ENCODE data around the gene BRINP3.

BRINP3 gene

DNA sequence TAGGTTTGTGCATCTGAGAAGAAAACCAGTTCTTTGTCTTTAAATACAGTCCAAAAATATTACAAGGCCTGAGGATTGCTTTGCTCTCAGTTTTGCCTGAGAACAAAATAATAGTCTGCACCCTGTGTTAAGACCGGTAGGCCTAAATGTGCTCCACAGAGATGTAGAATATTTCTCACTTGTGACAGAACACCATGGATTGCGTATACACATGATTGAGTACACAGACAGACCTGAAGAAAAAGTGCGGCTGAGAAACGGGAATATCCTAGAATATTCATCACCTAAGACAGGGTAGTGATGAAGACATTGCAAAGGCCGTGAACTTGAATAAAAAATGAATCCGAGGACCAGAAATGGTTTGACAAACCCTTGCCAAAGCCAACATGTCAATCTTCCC lies 155.4 kb downstream of the BRINP3 start:
- no peak for DNase-seq (ENCODE audit: low read depth)

DNA sequence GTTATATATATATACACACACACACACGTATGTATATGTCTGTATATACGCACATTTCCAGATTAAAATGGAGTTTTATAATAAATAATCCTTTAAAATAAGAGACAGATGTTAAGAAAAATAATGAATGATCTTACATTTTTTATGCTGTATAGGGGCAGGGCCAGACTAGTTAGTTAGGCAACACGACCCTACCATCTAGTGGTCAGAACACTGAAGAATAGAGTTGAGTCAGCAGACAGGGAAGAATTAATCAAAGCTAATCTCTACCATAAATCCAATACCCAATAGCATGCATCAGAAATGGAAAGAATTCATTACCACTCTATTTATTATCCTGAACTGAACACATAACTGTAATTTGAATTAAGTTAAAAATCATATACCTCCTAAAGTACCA lies 156.7 kb downstream of the BRINP3 start:
- DNase-seq (ENCODE audit: low read depth), result no peak

DNA sequence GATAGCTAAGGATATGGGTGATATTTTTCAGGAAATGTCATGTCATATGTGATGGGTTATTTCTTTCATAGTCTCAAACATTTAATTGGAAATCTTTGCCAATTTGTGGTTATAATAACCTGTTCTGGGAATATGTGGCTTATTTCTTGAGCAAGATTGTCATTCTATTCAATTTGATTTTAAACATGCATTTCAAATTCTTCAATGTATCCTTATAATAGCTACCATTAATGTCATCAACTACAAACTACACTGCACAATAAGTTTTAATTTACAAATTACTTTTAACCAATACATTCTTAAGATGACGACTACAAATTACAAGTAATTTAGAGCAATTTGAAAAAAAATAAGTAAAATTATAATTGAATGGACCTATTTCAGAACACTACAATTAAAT lies 164.9 kb downstream of the BRINP3 start:
- no peak for DNase-seq (ENCODE audit: low read depth)

DNA sequence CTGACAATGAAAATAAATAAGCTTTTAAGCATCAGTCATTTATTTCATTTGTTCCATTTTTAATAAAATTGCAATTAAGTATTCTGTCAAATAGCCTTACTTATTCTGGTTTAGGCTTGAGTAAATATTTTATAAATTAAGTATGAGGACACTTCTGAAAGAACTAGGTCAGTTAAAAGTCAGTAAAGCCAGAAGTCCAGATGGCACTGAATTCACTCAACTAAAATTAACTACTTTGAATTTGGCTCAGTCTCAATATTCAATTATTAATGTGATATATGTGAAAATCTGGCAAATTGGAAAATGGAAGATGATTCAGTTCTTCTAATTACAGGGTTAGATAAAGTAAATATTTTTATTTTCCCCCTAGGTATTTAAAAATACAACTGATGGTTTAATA lies 174.2 kb downstream of the BRINP3 start:
- no peak for DNase-seq (ENCODE audit: low read depth)

DNA sequence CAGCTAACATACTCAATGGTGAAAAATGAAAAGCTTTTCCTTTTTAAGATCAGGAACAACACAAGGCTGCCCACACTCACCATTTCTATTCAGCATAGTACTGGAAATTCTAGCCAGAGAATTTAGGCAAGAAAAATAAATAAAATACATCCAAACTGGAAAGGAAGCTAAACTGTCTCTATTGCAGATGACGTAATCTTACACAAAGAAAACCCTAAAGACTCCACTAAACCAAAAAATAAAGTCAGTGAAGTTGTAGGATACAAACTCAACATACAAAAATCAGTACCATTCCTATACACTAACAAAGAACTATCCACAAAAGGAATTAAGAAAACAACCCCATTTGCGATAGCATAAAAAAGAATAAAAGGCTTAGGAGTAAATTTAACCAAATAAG lies 181.2 kb downstream of the BRINP3 start:
- DNase-seq (ENCODE audit: low read depth), result no peak

DNA sequence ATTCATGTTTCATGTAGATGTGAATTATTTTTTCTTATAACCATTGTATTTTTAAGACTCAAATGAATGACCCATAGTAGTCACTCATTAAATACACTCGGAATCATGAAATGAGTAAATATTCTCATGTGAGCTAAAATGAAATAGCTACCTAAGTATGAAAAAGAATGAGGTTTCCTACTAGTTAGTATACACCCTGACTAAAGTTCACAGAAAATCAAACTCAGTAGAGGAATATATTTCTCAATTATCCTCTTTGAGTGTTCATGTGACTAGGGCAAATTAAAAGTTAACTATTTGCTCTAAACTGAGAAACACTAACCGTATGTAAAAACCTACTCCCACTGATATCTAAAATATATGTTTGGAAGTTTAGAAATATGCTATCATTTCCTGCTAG lies 187.8 kb downstream of the BRINP3 start:
- no peak for DNase-seq (ENCODE audit: low read depth)

DNA sequence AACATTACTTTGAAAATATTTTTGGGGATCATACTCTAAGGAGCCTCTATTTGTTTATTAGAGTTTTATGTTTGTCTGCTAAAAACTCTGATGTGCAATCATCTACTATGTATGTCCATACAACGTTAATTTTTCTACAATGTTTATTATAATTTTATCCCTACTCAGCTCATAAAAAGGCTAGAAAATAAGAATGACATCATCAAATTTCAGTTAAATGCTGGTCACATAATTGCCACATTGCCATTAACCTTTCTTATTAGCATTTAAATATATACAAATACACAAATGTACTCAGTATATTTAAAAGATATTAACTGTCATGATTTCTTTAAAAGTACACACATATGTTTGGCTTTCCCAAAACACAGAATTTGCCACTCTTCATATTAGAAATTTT lies 191.6 kb downstream of the BRINP3 start:
- DNase-seq (ENCODE audit: low read depth), result no peak

DNA sequence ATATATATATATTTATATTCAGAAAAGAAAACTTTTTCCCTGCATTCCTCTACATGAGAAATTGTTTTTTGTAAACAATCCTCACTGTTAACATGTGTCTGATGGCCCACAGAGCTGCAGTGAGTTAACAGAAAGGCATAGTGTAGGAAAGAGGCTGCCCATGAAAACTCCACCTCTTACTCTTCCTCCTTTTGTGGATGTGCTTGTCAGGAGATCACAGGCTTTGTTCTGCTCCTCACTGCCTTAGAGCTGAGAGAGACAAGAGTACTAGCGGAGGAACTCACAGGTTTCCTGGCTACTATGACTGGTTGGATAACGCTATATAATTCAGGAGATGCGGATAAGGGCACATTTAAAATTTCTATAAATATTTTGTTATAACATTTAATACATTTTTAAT lies 200.6 kb downstream of the BRINP3 start:
- DNase-seq (ENCODE audit: low read depth), result no peak

DNA sequence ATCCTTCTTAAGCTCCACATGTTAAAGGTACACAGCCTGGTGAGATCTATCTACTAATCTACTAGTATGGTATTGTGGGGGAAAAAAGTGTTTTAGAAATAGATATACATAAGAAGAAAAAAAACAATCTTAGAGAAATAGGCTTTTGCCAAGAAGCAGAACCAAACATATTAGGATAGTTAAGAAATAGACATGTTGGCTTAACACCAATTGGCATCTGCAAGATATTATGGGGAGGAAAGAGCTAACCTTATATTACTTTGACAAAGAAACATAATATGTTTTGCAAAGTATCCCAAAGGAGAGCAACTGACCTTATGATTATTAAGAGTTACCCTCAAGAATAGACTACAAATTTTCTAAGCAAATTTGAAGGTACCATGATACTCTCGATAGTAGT lies 202.9 kb downstream of the BRINP3 start:
- no peak for DNase-seq (ENCODE audit: low read depth)

DNA sequence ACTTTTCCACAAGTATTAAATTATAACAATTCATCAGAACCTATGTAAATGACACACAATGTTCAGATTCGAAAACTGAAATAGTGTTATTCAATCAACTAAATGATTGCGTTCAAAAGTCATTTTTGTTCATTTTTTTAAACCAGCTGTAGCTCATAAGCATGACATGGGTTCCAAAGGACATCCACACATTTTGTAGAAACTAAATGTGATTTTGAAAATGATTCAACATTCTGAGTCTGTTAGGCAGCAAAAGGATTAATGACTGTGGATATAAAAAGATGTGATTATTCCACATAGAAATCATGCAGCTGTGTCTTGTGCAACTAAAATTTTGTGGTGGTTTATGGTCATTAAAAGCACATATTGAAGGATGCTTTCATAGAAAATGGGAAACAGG lies 204.5 kb downstream of the BRINP3 start:
- no peak for DNase-seq (ENCODE audit: low read depth)

DNA sequence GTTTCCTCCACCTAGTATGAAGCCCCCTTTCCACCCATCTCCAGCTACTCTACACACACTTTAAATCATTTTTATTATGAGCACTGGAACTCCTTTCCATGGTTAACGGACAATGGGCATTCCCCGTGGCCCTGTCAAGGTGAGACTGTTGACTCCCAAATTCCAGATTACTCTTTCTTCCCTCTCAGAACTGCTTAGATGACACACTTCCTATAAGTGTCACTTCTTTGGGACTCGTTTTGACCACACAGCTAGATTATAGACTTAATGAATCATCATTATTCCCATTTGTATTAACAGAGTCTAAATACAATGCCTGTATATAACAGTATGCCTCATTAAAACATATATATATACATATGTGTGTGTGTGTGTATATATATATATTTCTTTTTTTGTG lies 215.1 kb downstream of the BRINP3 start:
- DNase-seq (ENCODE audit: low read depth), result no peak

DNA sequence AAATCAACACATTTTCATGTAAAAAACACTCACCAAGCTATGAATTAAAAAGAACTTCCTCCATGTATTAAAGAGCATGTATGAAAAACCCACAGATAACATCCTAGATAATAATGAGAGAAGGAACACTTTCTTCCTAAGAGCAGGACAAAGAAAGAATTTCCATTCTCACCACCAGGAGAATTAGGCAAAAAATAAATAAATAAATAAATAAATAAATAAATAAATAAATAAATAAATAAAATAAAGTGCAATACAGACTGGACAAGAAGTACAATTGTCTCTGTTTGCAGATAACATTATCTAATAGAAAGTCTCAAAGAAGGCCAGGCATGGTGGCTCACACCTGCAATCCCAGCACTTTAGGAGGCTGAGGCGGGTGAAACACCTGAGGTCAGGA lies 218.2 kb downstream of the BRINP3 start:
- DNase-seq (ENCODE audit: low read depth), result no peak

DNA sequence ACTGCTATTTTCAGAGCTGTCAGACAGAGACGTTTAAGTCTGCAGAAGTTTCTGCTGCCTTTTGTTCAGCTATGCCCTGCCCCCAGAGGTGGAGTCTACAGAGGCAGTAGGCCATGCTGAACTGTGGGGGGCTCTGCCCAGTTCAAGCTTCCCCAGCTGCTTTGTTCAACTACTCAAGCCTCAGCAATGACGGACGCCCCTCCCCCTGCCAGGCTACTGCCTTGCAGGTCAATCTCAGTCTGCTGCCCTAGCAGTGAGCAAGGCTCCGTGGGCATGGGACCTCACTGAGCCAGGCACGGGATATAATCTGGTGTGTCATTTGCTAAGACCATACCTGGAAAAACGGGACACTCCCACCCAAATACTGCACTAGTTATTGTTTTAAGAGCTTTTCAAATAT lies 219.7 kb downstream of the BRINP3 start:
- DNase-seq (ENCODE audit: low read depth), result no peak

DNA sequence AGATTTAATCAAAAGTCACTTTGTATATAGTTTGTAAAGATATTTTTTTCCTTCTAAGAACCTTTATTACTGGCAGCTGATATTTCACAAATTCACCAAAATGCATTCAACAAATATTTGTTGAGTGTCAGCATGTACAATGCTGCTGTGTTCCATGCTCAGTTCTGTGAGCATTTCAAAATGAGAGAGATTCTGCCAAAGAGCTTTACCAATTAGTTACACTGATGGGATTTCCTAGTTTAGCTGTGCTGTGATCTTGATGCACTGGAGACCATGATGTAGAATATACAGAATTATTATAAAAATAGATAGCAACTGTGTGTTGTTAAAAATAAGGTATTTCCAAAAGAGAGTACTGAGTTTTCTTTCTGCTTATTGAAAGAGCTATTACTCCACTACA lies 225.6 kb downstream of the BRINP3 start:
- DNase-seq (ENCODE audit: low read depth), result no peak

DNA sequence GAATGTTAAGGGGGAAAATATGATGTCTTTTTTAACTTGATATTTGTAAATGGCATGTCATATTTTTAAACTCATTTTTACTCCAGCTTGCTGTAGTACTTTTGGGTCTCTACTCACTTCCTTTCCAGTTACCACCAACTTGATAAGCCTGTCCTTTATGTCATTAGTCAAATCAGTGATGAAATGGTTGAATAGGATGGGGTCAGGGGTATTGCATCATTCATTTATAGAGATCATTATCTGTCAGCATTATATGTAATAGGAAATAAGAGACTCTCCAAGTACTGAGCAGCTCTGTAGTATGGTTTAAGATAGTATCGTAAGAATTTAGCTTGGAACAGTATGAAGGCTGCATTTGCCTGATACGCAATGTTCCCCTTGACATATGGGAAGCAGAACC lies 227.3 kb downstream of the BRINP3 start:
- DNase-seq (ENCODE audit: low read depth), result no peak

DNA sequence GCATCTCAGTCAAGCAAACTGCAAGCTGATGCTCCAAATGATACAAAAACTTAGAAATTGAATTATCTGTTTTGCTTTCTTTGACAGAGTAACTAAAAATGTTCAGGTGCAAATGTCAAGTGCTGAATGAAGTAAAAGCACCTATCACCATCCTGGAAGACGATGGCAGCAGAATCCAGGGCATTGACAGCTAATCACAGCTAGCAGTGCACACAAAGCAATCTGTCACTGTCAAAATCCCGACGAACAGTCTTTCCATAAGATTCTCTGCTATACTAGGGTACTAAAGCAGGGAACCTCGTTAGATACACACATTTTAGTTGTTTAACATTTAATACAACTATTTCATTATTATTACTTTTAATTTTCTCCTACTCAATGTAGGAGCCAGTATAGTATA lies 233.3 kb downstream of the BRINP3 start:
- no peak for DNase-seq (ENCODE audit: low read depth)

DNA sequence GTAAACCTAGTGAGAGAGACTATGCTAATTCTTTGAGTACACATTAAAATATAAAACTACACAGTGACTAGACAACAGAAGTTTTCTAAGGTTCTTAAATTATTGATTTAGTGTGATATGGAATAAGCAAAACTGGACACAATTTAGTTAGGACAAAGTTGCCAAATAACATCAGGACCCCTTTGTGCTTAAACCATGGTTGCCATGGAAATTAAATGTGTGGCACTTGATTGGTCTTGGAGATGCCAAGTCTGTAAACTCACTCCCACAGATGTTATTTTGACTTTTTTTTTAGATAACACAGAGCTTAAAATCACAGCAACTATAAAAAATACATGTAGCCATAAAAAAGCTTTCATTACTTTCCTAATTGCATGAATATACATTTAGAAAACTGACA lies 234.6 kb downstream of the BRINP3 start:
- no peak for DNase-seq (ENCODE audit: low read depth)

DNA sequence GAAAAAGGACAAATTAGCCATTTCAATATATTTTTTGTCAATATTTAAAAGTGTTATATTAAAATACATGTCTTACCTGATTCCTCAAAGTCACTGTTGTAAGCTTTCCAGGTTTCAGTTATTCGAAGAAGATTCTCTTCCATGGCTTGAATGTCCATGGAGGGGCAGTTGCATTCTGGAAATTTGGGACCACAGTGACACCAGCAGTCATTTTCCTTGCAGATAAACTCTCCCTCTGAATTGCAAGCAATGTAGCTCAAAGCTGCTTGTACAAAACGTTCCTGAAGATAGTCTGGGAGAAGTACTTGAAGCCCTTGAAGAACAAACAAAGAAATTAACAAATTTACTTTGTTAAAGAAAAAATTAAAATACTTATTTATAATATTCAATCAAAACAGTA lies 251.7 kb downstream of the BRINP3 start:
- no peak for DNase-seq (ENCODE audit: low read depth)

DNA sequence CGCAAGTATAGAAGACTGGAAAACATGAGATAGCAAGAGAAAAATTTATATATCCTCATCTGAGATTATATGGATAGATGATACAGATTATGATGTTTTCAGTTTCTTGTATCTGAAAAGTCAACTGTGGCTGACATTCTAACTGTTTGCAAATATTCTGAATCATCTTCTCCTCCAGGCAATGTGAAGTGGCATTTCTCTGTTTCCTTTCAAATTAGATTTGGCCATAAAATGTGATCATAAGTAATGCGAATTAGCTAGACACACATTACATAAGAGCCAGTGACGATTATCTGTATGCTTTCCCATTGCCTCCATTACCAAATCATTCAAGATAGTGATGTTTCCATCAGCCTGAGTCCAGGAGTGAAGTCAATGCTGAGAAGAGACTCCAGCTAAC lies 265.2 kb downstream of the BRINP3 start:
- no peak for DNase-seq (ENCODE audit: low read depth)

DNA sequence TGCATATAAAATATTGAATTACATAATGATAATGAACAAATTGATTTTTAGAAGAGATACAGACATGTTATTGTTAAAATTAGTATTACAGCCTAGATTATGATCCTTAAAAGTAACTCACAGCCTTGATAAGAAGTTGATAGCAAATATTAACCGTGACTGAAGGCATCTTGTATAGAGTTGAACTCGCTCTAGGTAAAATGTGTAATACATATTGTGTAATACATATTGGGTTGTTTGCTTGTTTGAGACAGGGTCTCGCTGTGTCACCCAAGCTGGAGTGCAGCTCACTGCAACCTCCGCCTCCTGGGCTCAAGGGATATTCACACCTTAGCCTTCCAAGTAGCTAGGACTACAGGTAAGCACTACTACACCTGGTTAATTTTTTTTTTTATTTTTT lies 269.9 kb downstream of the BRINP3 start:
- no peak for DNase-seq (ENCODE audit: low read depth)

DNA sequence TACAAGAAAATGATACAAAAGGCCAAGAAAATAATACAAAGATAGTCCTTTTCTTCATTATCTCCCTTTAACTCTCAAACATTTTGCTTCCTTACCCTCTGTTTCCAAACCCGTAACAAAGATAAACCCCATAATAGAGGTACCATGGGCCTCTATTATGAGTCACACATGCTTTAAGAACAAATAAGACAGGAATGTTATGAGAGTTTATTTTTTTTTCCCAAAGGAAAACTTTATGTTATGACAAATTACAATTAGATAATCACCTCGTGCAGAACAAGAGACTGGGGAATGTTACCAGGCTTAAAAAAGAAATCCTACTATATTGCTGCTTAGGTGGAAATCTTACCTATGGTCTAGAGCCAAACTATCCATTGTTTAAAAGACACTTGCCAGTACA lies 272.0 kb downstream of the BRINP3 start:
- DNase-seq (ENCODE audit: low read depth), result no peak

DNA sequence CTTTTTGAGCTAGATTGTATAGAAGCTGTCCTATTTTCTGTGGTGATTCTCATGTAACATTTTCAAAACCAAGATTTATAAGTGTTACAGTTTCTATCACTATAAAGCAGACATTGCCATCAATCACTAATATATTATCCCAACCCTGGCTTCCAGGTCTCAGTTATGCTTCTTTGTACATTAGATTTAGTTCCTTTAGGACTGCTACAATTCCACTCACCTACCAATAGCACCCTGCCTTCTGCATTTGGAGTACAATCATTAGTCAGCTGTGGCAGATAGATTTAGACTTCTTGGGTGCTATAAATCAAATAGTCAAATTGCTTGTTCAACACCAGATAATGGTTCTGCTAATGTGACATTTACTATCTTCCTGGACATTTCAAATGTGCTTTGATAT lies 281.6 kb downstream of the BRINP3 start:
- DNase-seq (ENCODE audit: low read depth), result no peak

DNA sequence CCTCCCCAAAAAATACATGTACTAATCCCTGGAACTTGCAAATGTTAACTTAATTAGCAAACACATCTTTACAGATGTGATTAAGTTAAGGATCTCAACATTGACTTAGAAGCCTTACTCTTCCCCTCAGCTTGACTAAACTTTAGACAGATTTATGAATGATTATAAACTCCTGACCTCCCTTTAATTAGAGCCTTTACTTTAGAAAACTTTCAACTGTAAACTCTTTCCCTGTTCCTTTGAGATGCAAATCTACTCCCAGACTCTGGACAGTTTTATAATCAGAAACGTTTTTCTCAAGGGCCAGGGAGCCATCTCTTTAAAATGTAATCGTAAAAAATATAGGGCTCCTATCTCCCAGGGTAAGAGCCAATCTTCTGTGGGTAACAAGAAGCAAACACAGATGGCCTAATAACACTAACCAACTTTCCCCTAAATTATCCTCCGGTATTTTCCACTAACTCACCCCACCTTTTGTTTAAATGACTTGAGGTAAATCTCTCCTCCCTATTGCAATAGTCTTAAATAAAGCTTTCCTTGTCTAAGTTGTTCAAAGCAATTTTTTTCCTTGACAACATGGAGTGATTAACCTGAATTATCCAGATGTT lies 284.1 kb downstream of the BRINP3 start:
- DNase-seq (ENCODE audit: low read depth), result no peak

DNA sequence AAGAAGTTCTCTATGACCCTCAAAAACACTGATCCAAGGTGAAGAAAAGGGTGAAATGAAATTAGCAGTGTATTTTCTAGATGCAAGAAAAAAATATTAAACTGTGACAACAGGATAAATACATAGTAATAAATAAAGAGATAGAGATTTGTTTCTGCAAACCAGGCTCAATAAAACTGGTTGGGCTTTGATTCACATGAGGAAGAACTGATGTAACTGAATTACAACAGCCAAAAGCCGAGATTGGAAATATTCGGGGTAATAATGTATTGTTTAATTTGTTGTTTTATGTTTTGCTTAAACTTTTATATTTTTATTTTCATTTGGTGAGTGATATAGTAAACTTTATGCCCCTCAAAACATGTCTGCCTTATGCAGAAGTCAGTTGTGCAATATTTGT lies 285.0 kb downstream of the BRINP3 start:
- no peak for DNase-seq (ENCODE audit: low read depth)

DNA sequence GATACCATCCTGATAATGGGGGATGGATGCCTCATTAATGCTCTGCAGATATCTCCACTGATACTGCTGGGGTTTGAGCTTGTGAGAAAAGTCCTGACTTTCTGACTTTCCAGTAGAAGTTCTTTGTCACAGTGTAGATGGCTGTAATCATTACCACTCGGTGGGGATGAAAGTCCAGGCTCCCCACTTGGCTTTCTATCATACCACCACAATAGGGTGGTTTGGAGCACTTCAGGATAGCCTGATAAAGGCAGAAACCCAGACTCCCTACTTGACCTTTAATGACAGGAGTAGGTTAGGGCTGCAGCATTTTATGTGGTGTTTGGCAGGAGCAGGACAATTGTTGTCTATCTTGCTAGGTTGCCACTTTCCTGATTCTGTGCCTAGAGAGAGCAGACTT lies 294.1 kb downstream of the BRINP3 start:
- DNase-seq (ENCODE audit: low read depth), result no peak

Data from GM04503 (cell line).